Measurements from ENCODE around the gene ABCA4.

DNA sequence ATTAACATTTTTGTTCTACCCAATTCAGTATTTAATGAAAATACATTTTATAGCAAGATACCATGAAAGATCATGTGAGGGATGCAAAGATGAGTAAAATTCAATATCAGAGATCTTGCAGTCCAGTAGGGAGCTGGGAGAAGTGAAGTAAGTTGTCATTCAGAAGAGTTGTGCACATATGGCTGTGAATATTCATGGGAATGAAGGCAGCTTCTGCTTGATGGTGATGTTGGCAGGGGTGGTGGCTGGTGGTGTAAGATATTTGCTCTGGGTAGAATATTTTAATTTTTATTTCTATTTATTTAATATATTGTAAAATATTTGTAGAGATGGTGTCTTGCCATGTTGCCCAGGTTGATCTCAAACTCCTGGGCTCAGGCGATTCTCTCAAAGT lies 139.7 kb downstream of the ABCA4 start:
- TF ChIP-seq FOXM1 (IDR thresholded peaks at IDR 0.05; ENCODE audit: borderline replicate concordance, low read depth) = no peak
- TF ChIP-seq, protein P1, sequence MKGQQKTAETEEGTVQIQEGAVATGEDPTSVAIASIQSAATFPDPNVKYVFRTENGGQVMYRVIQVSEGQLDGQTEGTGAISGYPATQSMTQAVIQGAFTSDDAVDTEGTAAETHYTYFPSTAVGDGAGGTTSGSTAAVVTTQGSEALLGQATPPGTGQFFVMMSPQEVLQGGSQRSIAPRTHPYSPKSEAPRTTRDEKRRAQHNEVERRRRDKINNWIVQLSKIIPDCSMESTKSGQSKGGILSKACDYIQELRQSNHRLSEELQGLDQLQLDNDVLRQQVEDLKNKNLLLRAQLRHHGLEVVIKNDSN (IDR thresholded peaks at IDR 0.05) = no peak
- TF ChIP-seq, protein P2, sequence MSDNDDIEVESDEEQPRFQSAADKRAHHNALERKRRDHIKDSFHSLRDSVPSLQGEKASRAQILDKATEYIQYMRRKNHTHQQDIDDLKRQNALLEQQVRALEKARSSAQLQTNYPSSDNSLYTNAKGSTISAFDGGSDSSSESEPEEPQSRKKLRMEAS (IDR thresholded peaks at IDR 0.05) = no peak
- no peak for TF ChIP-seq YY1 (IDR thresholded peaks at IDR 0.05; ENCODE audit: low read depth)
- TF ChIP-seq, protein P3, sequence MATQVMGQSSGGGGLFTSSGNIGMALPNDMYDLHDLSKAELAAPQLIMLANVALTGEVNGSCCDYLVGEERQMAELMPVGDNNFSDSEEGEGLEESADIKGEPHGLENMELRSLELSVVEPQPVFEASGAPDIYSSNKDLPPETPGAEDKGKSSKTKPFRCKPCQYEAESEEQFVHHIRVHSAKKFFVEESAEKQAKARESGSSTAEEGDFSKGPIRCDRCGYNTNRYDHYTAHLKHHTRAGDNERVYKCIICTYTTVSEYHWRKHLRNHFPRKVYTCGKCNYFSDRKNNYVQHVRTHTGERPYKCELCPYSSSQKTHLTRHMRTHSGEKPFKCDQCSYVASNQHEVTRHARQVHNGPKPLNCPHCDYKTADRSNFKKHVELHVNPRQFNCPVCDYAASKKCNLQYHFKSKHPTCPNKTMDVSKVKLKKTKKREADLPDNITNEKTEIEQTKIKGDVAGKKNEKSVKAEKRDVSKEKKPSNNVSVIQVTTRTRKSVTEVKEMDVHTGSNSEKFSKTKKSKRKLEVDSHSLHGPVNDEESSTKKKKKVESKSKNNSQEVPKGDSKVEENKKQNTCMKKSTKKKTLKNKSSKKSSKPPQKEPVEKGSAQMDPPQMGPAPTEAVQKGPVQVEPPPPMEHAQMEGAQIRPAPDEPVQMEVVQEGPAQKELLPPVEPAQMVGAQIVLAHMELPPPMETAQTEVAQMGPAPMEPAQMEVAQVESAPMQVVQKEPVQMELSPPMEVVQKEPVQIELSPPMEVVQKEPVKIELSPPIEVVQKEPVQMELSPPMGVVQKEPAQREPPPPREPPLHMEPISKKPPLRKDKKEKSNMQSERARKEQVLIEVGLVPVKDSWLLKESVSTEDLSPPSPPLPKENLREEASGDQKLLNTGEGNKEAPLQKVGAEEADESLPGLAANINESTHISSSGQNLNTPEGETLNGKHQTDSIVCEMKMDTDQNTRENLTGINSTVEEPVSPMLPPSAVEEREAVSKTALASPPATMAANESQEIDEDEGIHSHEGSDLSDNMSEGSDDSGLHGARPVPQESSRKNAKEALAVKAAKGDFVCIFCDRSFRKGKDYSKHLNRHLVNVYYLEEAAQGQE (IDR thresholded peaks at IDR 0.05; ENCODE audit: low read depth) = no peak
- TF ChIP-seq EGR1 (IDR thresholded peaks at IDR 0.05) = no peak
- TF ChIP-seq EP300 (IDR thresholded peaks at IDR 0.05; ENCODE audit: borderline replicate concordance) = no peak
- TF ChIP-seq CEBPB (IDR thresholded peaks at IDR 0.05) = no peak
- no peak for TF ChIP-seq TEAD4 (IDR thresholded peaks at IDR 0.05)
- no peak for TF ChIP-seq TCF12 (IDR thresholded peaks at IDR 0.05; ENCODE audit: low read depth)
- TF ChIP-seq RAD21 (IDR thresholded peaks at IDR 0.05; ENCODE audit: low read depth) = no peak
- TF ChIP-seq TAF1 (IDR thresholded peaks at IDR 0.05; ENCODE audit: low read depth) = no peak
- TF ChIP-seq ZBTB7A (IDR thresholded peaks at IDR 0.05; ENCODE audit: low read depth) = no peak
- no peak for TF ChIP-seq CREB1 (IDR thresholded peaks at IDR 0.05; ENCODE audit: low read depth)
